HG03354 (cell line): ENCODE measurements around the gene C1orf35.
A peak's percentile ranks its signal among the peaks of the same experiment; 100 is the strongest.

ENCODE experiments used
- ATAC-seq: cut with Tn5 transposase; IDR thresholded peaks from one replicate; pipeline ENCODE4 v1.9.1; 2021; ENCODE audit warnings: mild to moderate bottlenecking; ENCODE audit not compliant: unreplicated experiment, poor library complexity, severe bottlenecking

C1orf35 gene

GRCh38 chr1:228143480-228144192, 40.5 kb upstream of the C1orf35 start:
- ATAC-seq = no peak

GRCh38 chr1:228142701-228143136, 39.6 kb upstream of the C1orf35 start:
- no peak for ATAC-seq

- ATAC-seq = no peak
Measured at GRCh38 chr1:228142155-228142691, 39.1 kb upstream of the C1orf35 start.

DNA sequence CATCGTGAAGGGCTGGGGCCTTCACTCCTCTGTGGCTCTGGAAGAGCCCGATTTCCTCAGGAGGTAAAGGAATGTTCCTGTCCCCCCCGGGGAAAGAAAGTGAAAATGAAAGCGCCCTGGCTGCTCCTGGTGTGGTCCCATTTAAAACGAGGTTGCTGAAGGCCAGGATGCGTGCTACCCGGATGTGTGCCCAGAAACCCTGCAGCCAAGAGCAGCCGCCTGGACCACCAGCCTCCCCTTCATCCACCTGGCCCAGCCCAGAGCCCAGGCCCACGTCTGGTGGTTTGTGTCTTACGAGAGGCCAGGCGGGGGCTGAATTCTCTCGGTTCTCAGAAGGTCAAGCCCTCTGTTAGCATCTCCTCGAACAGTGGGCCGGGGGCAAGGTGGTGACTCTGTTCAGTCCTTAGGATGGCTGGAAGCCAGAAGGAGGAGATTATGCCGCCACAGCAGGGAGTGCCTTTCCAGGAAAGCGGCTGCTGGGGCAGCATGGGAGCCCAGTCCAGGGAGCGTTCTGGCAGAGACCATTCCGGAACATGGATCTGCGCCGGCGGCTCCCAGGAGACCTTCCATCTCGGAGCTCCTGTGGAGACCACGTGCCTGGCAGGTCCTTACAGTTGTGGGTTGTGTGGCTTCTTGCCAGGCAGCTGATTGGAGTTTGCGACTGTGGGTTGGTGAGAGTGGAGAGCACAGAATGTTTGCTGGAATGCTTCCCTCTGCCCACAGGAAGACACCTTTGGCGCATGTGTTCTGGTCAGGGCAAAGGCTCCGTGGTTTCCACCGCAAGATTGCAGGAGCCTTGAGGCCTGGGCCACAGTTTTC, 38.3 kb upstream of the C1orf35 start:
- ATAC-seq = no peak

- no peak for ATAC-seq
Measured at GRCh38 chr1:228140724-228141225, 37.6 kb upstream of the C1orf35 start.

DNA sequence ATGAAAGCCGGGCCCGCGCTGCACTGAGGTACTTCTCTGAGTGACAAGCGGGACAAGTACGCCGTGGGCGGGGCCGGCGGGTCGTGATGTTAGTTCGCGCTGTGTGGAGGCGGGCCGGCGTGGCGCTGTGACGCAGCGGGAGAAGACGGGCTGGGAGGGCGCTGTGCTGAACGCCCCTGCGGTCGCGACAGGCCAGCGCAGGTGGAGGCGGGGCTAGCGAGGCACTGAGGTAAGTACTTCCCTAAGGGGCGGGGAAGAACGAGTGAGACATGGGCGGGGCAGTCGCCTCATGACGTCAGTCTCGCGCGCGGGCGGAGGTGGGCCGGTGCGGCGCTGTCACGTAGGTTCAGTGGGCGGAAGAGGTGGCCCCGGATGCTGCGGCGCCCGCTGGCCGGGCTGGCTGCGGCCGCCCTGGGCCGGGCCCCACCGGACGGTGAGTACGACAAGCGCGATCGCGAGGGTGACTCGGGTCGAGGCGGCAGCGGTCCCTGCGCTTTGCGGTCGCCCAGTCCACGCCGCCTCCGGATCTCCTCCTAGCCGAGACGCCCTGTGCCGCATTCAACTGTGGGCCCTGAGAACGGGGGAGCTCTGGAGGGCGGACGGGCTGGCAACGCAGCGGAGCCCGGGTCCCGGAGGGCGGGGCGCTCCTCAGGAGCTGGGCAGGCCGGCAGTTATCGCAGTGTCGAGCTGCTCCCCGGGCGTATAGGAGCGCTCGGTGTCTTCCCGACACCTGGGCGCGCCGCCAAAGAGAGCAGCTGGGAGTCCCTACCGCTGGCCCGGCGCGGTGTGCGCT, 37.0 kb upstream of the C1orf35 start, which contains the start of gene GUK1:
Gene GUK1, plus strand, starts transcription at position 349 of the 793 bp plus-strand sequence. Its CDS starts 24 bp downstream, at position 373.
- peak; percentile 89 for ATAC-seq

DNA sequence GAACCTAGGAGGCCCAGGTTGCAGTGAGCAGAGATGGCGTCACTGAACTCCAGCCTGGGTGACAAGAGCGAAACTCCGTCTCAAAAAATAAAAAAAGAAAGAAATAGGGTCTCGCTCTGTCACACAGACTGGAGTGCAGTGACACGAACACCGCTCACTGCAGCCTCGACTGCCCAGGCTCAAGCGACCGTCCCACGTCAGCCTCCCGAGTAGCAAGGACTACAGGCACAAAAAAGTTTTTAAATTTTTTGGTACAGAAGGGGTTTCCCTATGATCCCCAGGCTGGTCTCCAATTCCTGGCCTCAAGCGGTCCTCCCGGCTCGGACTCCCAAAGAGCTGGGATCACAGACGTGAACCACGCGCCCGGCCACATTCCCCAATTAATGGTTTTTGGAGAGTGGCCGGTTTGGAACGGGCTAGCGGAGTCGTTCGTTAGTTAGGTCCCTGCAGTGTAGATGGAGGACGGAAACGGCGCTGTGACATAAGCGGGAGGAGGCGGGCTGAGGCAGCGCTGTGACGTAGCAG, 36.3 kb upstream of the C1orf35 start:
- ATAC-seq = no peak

- no peak for ATAC-seq
Measured at GRCh38 chr1:228136901-228137300, 33.8 kb upstream of the C1orf35 start.

DNA sequence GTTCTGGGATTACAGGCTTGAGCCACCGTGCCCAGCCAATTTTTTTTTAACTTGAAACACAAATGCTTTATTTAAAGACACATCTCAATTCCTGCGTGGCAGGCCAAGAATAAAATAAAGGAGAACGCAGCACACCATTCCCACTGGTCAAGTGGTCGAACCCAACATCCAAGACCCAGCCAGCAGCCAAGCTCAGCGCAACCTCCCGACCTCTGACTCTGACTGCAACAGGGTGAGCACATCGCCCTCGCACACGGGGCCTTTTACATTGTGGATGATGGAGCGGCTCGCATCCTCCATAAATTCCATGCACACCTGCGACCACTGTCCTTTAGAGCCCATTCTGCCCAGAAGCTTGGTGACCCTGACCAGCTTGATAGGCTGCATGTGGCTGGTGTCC, 31.5 kb upstream of the C1orf35 start:
- no peak for ATAC-seq

DNA sequence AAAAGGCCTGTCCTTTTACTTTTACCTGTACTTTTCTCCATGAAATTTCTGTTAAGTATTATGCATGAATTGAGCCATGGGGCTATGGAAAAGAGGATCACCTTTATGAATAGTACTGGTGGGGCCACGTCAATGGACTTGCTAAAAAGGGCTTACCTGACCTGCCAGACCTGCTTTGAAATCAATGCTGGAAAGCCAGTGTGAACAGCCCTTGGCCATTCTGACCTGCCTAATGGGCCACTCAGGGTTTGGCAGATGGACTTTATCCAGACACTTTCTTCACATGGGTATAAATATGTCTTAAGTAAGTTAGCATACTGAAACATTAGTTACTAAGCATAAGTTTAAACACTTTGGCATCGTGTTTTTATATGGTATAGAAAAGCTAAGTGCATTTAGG, 28.6 kb upstream of the C1orf35 start:
- ATAC-seq = no peak

DNA sequence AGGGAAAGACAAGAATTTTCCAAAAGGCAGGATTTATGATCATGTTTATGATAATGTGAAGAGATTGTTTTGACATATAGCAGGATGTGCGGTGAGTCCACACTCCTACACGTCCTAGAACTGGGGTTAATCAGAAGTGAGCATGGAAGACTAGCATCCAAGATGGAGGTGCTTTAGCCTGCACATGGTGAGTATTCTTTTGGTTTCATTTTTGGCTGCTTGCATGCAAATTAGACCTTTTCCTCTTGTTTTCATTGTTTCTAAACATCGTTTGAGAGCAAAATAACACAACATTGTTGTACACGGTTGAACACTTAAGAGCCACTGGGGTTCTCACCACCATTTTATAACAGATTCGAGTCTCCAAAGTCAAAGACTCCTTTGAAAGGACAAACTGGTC, 22.1 kb upstream of the C1orf35 start:
- ATAC-seq = no peak

DNA sequence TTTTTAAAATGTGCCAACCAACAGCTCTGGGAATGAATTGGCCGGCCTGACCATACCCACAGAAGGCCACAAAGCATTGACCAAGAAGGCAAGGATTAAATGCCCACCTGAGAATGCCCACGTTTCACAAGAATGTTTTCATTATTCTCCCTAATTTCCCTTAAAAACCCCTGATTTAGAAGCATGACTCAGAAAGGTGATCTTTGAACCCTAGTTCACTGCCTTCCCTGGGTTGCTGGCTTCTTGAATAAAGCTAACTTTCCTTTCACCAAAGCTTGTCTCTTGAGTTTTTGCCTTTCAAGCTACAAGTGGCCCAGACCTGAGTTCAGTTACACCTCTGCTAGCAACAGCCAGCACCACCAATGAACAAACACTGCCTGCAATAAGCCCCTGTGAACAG, 20.4 kb upstream of the C1orf35 start:
- ATAC-seq = no peak

- no peak for ATAC-seq
Measured at GRCh38 chr1:228122921-228123441, 19.9 kb upstream of the C1orf35 start.

DNA sequence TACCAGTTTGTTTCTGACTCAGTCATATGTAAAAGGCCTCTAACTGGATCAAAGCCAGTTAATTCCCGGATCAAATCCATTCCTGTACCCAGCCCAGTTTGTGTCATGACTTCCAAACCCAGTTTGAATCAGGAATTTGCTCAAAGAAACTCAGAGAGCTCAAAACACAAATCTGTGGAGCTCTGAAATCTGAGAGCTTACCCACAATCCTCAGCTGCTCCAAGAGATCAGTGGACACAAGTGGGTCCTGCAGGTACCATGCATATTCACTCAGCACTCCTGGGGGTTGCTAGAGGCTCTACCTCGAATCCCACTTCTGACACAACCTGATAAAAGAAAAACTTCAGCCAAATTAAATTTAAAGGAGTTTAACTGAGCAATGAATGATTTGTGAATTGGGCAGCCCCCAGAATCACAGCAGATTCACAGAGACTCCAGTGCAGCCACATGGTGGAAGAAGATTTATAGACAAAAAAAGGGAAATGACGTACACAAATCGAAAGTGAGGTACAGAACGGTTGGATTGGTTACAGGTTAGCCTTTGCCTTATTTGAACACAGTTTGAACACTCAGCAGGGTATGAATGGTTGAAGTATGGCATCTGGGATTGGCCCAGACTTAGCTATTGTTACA, 17.8 kb upstream of the C1orf35 start:
- ATAC-seq = no peak

GRCh38 chr1:228120351-228120750, 17.2 kb upstream of the C1orf35 start:
- ATAC-seq = no peak

DNA sequence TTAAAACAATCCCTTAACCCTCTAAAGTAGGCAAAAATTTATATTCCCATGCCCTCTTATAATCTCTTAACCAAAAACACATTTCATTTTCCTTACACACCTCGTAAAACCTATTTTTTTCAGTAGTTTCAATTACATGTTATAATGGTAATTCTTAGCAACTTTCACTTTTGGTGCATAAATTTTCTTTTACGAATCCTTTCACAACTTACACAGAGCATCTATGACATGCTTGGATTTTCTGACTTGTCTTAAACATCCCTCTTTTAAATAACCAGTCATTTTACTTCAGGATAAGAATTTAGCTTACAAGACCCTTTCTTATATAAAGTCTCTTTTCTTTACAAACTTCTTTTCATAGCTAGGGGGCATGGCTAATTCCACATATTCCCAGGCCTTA, 14.9 kb upstream of the C1orf35 start:
- no peak for ATAC-seq

- no peak for ATAC-seq
Measured at GRCh38 chr1:228117335-228117734, 14.2 kb upstream of the C1orf35 start.

DNA sequence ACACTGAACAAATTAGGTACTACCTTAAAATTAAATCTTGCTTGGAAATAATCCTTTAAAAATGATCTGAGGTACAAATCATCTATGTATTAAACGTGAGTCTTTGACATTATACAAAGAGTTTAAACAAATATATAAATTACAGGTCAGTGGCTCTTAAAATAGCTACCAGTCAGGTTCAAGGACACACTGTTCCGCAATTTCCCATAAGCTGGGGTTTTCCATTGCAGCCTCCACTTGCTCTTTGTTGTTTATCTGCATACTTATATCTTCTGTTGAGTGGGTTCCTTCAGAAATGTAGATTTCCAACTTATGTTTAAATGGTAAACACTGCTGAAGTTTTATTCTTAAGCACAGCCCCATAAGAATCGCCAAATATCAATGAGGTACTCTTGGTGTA, 11.7 kb upstream of the C1orf35 start:
- ATAC-seq = no peak

- no peak for ATAC-seq
Measured at GRCh38 chr1:228112617-228113016, 9.5 kb upstream of the C1orf35 start.
